Measurements from ENCODE around the gene CHN1.

GRCh38 chr2:174957050-174957449, 48.1 kb downstream of the CHN1 start:
- no peak for TF ChIP-seq CTCF (IDR thresholded peaks at IDR 0.05)
- no peak for TF ChIP-seq POLR2A (IDR thresholded peaks at IDR 0.05)

Data from esophagus squamous epithelium (tissue), 4 donors.